ENCODE results near the gene PHYKPL. TPM values are rescaled to one million over a fixed set of nuclear protein-coding genes. Genes with fewer than 3 reads are reported as not detected.

Gene PHYKPL
- total and polyA plus RNA-seq, 2 of the 13 experiments (the other 11 are each of a cell fraction or from before 2014, with no cell fraction given), result 18.0 to 78.6 TPM

DNA sequence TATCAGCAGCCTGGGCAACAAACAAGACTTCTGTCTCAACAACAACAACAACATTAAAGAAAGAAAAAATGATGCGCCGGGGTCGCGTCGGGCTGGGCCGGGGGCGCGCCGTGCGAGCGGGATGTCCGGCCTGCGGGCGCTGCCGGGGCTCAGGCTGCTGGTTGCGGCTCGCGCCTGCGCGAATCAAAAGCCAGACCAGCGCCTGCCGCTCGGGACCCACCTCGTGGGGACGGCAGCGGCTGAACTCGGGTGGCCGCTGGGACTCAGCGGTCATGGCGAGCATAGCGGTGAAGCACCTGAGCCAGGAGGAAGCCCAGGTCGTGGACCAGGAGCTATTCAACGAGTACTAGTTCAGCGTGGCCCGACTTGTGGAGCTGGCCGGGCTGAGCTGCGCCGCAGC is 67.0 kb downstream of the PHYKPL start (continued):
- TF ChIP-seq, protein P1, sequence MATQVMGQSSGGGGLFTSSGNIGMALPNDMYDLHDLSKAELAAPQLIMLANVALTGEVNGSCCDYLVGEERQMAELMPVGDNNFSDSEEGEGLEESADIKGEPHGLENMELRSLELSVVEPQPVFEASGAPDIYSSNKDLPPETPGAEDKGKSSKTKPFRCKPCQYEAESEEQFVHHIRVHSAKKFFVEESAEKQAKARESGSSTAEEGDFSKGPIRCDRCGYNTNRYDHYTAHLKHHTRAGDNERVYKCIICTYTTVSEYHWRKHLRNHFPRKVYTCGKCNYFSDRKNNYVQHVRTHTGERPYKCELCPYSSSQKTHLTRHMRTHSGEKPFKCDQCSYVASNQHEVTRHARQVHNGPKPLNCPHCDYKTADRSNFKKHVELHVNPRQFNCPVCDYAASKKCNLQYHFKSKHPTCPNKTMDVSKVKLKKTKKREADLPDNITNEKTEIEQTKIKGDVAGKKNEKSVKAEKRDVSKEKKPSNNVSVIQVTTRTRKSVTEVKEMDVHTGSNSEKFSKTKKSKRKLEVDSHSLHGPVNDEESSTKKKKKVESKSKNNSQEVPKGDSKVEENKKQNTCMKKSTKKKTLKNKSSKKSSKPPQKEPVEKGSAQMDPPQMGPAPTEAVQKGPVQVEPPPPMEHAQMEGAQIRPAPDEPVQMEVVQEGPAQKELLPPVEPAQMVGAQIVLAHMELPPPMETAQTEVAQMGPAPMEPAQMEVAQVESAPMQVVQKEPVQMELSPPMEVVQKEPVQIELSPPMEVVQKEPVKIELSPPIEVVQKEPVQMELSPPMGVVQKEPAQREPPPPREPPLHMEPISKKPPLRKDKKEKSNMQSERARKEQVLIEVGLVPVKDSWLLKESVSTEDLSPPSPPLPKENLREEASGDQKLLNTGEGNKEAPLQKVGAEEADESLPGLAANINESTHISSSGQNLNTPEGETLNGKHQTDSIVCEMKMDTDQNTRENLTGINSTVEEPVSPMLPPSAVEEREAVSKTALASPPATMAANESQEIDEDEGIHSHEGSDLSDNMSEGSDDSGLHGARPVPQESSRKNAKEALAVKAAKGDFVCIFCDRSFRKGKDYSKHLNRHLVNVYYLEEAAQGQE (IDR thresholded peaks at IDR 0.05; ENCODE audit: borderline replicate concordance in 1 of 2, low read depth in 1 of 2, low read length in 2 of 2), result no peak
- no peak for TF ChIP-seq PHF21A (CRISPR knock-in tag; IDR thresholded peaks at IDR 0.05)
- TF ChIP-seq THYN1 (CRISPR knock-in tag; IDR thresholded peaks at IDR 0.05; ENCODE audit: borderline replicate concordance, low read depth), result no peak
- no peak for TF ChIP-seq SNAPC2 (CRISPR knock-in tag; IDR thresholded peaks at IDR 0.05)
- no peak for TF ChIP-seq MLLT10 (CRISPR knock-in tag; IDR thresholded peaks at IDR 0.05)
- TF ChIP-seq ZNF569 (CRISPR knock-in tag; IDR thresholded peaks at IDR 0.05; ENCODE audit: borderline replicate concordance), result no peak
- TF ChIP-seq RAD21 (CRISPR knock-in tag; IDR thresholded peaks at IDR 0.05), result no peak
- no peak for TF ChIP-seq ZNF713 (CRISPR knock-in tag; IDR thresholded peaks at IDR 0.05)
- TF ChIP-seq ZSCAN9 (CRISPR knock-in tag; IDR thresholded peaks at IDR 0.05; ENCODE audit: borderline replicate concordance), result no peak
- no peak for TF ChIP-seq ZNF841 (CRISPR knock-in tag; IDR thresholded peaks at IDR 0.05; ENCODE audit: borderline replicate concordance)
